Inferior parietal cortex (tissue), 1 donor: ENCODE measurements around the gene PRR35.

Source experiments
- DNase-seq: peaks from one replicate; pipeline ENCODE4 v3.0.0-alpha.2; 2016; ENCODE audit errors: extremely low spot score

Gene PRR35

GRCh38 chr16:560204-560700, at the start of gene PRR35:
Gene PRR35 (plus strand): TSS chr16:560394. CDS start chr16:563295, 2,901 bp downstream.
- DNase-seq: no peak

- no peak for DNase-seq
Measured at GRCh38 chr16:512802-513201, 47.4 kb upstream of the PRR35 start.

- no peak for DNase-seq
Measured at GRCh38 chr16:513950-514349, 46.2 kb upstream of the PRR35 start.

GRCh38 chr16:515175-515938, 44.8 kb upstream of the PRR35 start:
- DNase-seq: no peak

- no peak for DNase-seq
Measured at GRCh38 chr16:515939-516226, 44.3 kb upstream of the PRR35 start.

GRCh38 chr16:516301-516700, 43.9 kb upstream of the PRR35 start:
- DNase-seq: no peak

- DNase-seq: no peak
Measured at GRCh38 chr16:518858-519257, 41.3 kb upstream of the PRR35 start.

- no peak for DNase-seq
Measured at GRCh38 chr16:519425-519824, 40.8 kb upstream of the PRR35 start.

- no peak for DNase-seq
Measured at GRCh38 chr16:519841-520687, 40.1 kb upstream of the PRR35 start.

- DNase-seq: no peak
Measured at GRCh38 chr16:520847-521246, 39.3 kb upstream of the PRR35 start.

GRCh38 chr16:521381-522210, 38.6 kb upstream of the PRR35 start:
- no peak for DNase-seq

GRCh38 chr16:522320-523096, 37.7 kb upstream of the PRR35 start:
- DNase-seq: no peak

GRCh38 chr16:523097-523741, 37.0 kb upstream of the PRR35 start:
- DNase-seq: no peak

GRCh38 chr16:524274-525040, 35.7 kb upstream of the PRR35 start:
- DNase-seq: no peak

GRCh38 chr16:525123-525519, 35.1 kb upstream of the PRR35 start:
- DNase-seq: no peak

- peak; percentile 54 for DNase-seq
Measured at GRCh38 chr16:525520-526180, 34.5 kb upstream of the PRR35 start.

GRCh38 chr16:526181-527014, 33.8 kb upstream of the PRR35 start:
- peak; percentile 22 for DNase-seq

- peak; percentile 79 for DNase-seq
Measured at GRCh38 chr16:527015-527903, 32.9 kb upstream of the PRR35 start, which contains the start of gene CAPN15. Gene CAPN15 (plus strand): TSS chr16:527712. CDS start chr16:546839, 19,127 bp downstream.
